ENCODE results near the gene CNPY3. TPM values are rescaled to one million over a fixed set of nuclear protein-coding genes. Genes with fewer than 3 reads are reported as not detected.

CNPY3 gene
- total and polyA plus RNA-seq, 2 of the 13 experiments (the other 11 are each of a cell fraction or from before 2014, with no cell fraction given), result 42.3 to 60.2 TPM

GRCh38 chr6:42928986-42929820 is at the start of gene CNPY3 (continued):
- TF ChIP-seq, protein P1, sequence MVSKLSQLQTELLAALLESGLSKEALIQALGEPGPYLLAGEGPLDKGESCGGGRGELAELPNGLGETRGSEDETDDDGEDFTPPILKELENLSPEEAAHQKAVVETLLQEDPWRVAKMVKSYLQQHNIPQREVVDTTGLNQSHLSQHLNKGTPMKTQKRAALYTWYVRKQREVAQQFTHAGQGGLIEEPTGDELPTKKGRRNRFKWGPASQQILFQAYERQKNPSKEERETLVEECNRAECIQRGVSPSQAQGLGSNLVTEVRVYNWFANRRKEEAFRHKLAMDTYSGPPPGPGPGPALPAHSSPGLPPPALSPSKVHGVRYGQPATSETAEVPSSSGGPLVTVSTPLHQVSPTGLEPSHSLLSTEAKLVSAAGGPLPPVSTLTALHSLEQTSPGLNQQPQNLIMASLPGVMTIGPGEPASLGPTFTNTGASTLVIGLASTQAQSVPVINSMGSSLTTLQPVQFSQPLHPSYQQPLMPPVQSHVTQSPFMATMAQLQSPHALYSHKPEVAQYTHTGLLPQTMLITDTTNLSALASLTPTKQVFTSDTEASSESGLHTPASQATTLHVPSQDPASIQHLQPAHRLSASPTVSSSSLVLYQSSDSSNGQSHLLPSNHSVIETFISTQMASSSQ (IDR thresholded peaks at IDR 0.05; ENCODE audit: low read depth), result no peak
- TF ChIP-seq, protein P1 (CRISPR knock-in tag; IDR thresholded peaks at IDR 0.05; ENCODE audit: borderline replicate concordance), result peak; percentile 85
- no peak; the same call in 1 of the 2 replicates for TF ChIP-seq ZSCAN25 (CRISPR knock-in tag; IDR thresholded peaks at IDR 0.05)
- peak; percentile 99 for TF ChIP-seq ZNF724P (CRISPR knock-in tag; IDR thresholded peaks at IDR 0.05; ENCODE audit: borderline replicate concordance)
- TF ChIP-seq PRDM4 (CRISPR knock-in tag; IDR thresholded peaks at IDR 0.05; ENCODE audit: borderline replicate concordance), result no peak
- peak; percentile 97 for TF ChIP-seq ZNF746 (CRISPR knock-in tag; IDR thresholded peaks at IDR 0.05)
- peak; percentile 98 for TF ChIP-seq ZNF776 (CRISPR knock-in tag; IDR thresholded peaks at IDR 0.05)
- TF ChIP-seq ZNF749 (CRISPR knock-in tag; IDR thresholded peaks at IDR 0.05; ENCODE audit: borderline replicate concordance), result peak; percentile 99
- TF ChIP-seq ZNF83 (CRISPR knock-in tag; IDR thresholded peaks at IDR 0.05; ENCODE audit: borderline replicate concordance), result peak; percentile 98
- TF ChIP-seq, protein P2, sequence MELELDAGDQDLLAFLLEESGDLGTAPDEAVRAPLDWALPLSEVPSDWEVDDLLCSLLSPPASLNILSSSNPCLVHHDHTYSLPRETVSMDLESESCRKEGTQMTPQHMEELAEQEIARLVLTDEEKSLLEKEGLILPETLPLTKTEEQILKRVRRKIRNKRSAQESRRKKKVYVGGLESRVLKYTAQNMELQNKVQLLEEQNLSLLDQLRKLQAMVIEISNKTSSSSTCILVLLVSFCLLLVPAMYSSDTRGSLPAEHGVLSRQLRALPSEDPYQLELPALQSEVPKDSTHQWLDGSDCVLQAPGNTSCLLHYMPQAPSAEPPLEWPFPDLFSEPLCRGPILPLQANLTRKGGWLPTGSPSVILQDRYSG (CRISPR knock-in tag; IDR thresholded peaks at IDR 0.05), result peak; percentile 98
- TF ChIP-seq PLRG1 (conservative IDR thresholded peaks at IDR 0.05), result no peak
- TF ChIP-seq HMGXB3 (CRISPR knock-in tag; IDR thresholded peaks at IDR 0.05; ENCODE audit: borderline replicate concordance), result peak; percentile 81
- no peak for TF ChIP-seq HHEX (CRISPR knock-in tag; IDR thresholded peaks at IDR 0.05)
- peak; percentile 88; the same call in 1 of the 2 replicates for TF ChIP-seq TOE1 (CRISPR knock-in tag; IDR thresholded peaks at IDR 0.05)
- TF ChIP-seq SATB2 (CRISPR knock-in tag; IDR thresholded peaks at IDR 0.05), result peak; percentile 91
